IPS-20b (cell line): Measurements from ENCODE around the gene OR5AN1.
"Not testable (repeated sequence)": the region's sequence is repeated elsewhere in the genome, so short reads cannot be mapped to it uniquely, and the experiment has no call there.

Experiments
- H3K27ac ChIP-seq: one replicate; pipeline ENCODE4 v1.5.1; 2013; ENCODE audit warnings: low read length
- H3K27me3 ChIP-seq: 2 replicates; pipeline ENCODE4 v1.6.1; 2013; ENCODE audit warnings: mild to moderate bottlenecking, low read length, inconsistent platforms; ENCODE audit not compliant: insufficient read depth
- H3K36me3 ChIP-seq: 2 replicates; pipeline ENCODE4 v1.6.1; 2013; ENCODE audit warnings: low read depth, mild to moderate bottlenecking, inconsistent platforms, low read length, moderate library complexity; ENCODE audit not compliant: insufficient read depth
- H3K4me1 ChIP-seq: 2 replicates; pipeline ENCODE4 v1.6.1; 2013; ENCODE audit warnings: mild to moderate bottlenecking, control low read depth, inconsistent platforms, low read length, moderate library complexity; ENCODE audit not compliant: insufficient read depth
- H3K4me3 ChIP-seq: 2 replicates; pipeline ENCODE4 v1.5.1; 2013; ENCODE audit warnings: mild to moderate bottlenecking, low read length, inconsistent platforms
- H3K9ac ChIP-seq: 2 replicates; pipeline ENCODE4 v1.6.1; 2013; ENCODE audit warnings: low read depth, mild to moderate bottlenecking, inconsistent platforms, low read length, moderate library complexity
- H3K9me3 ChIP-seq: 2 replicates; pipeline ENCODE4 v1.6.1; 2013; ENCODE audit warnings: mild to moderate bottlenecking, low read depth, low read length, inconsistent platforms; ENCODE audit not compliant: insufficient read depth

The OR5AN1 gene

GRCh38 chr11:59358595-59358994 lies at the start of gene OR5AN1:
Gene OR5AN1, plus strand, starts transcription at chr11:59358895. Its CDS starts 5,564 bp downstream, at chr11:59364459.
- Histone ChIP-seq H3K4me1 (no peaks in the 10 kb centered on the region), H3K36me3 (no peaks in the 10 kb centered on the region), H3K4me3 (no peak within 1 kb of the TSS), H3K9ac (no peak within 1 kb of the TSS), H3K27me3 (no peaks in the 10 kb centered on the region), H3K9me3 (peaks cover 3% of the 10 kb centered on the region; the same call in 1 of the 2 replicates), H3K27ac (no peak within 1 kb of the TSS)

- Histone ChIP-seq H3K9me3 (peaks cover 2% of the 10 kb centered on the region; the same call in 1 of the 2 replicates), H3K9ac (no peak overlapping the region), H3K4me3 (no peak overlapping the region), H3K4me1 (no peaks in the 10 kb centered on the region), H3K27ac (no peak overlapping the region), H3K27me3 (no peaks in the 10 kb centered on the region), H3K36me3 (no peaks in the 10 kb centered on the region)
Measured at GRCh38 chr11:59335001-59335400, 23.7 kb upstream of the OR5AN1 start.

GRCh38 chr11:59336176-59336575 lies 22.5 kb upstream of the OR5AN1 start:
- H3K27me3 ChIP-seq: no peaks in the 10 kb centered on the region
- H3K9me3 ChIP-seq: peaks cover 13% of the 10 kb centered on the region; the same call in 1 of the 2 replicates
- H3K27ac ChIP-seq: no peak overlapping the region
- H3K4me3 ChIP-seq: no peak overlapping the region
- H3K4me1 ChIP-seq: no peaks in the 10 kb centered on the region
- H3K9ac ChIP-seq: no peak overlapping the region
- no peaks in the 10 kb centered on the region for H3K36me3 ChIP-seq

GRCh38 chr11:59336931-59337330 lies 21.8 kb upstream of the OR5AN1 start:
- no peak overlapping the region for H3K27ac ChIP-seq
- no peak overlapping the region for H3K9ac ChIP-seq
- H3K9me3 ChIP-seq: peaks cover 15% of the 10 kb centered on the region; the same call in 1 of the 2 replicates
- no peaks in the 10 kb centered on the region for H3K4me1 ChIP-seq
- no peaks in the 10 kb centered on the region for H3K36me3 ChIP-seq
- H3K4me3 ChIP-seq: no peak overlapping the region
- H3K27me3 ChIP-seq: no peaks in the 10 kb centered on the region

GRCh38 chr11:59349657-59350056 lies 9.0 kb upstream of the OR5AN1 start:
- H3K4me1 ChIP-seq, H3K4me3 ChIP-seq, H3K27me3 ChIP-seq, H3K9ac ChIP-seq, H3K36me3 ChIP-seq, H3K27ac ChIP-seq: not testable (repeated sequence)
- H3K9me3 ChIP-seq: peaks cover 31% of the 10 kb centered on the region

GRCh38 chr11:59355226-59355625 lies 3.5 kb upstream of the OR5AN1 start:
- Histone ChIP-seq H3K9ac (no peak overlapping the region), H3K9me3 (peaks cover 27% of the 10 kb centered on the region), H3K4me1 (no peaks in the 10 kb centered on the region), H3K36me3 (no peaks in the 10 kb centered on the region), H3K27me3 (no peaks in the 10 kb centered on the region), H3K27ac (no peak overlapping the region), H3K4me3 (no peak overlapping the region)

- Histone ChIP-seq H3K4me1 (no peaks in the 10 kb centered on the region), H3K9ac (no peak overlapping the region), H3K4me3 (no peak overlapping the region), H3K9me3 (peaks cover 14% of the 10 kb centered on the region), H3K27me3 (no peaks in the 10 kb centered on the region), H3K27ac (no peak overlapping the region), H3K36me3 (no peaks in the 10 kb centered on the region)
Measured at GRCh38 chr11:59356561-59356960, 2.1 kb upstream of the OR5AN1 start.

- Histone ChIP-seq H3K9me3 (peaks cover 9% of the 10 kb centered on the region; the same call in 1 of the 2 replicates), H3K27ac (no peak overlapping the region), H3K4me1 (no peaks in the 10 kb centered on the region), H3K36me3 (no peaks in the 10 kb centered on the region), H3K27me3 (no peaks in the 10 kb centered on the region), H3K4me3 (no peak overlapping the region), H3K9ac (no peak overlapping the region)
Measured at GRCh38 chr11:59358020-59358419, 675 bp upstream of the OR5AN1 start.

GRCh38 chr11:59365232-59366018 lies 6.7 kb downstream of the OR5AN1 start:
- H3K27ac ChIP-seq: no peak overlapping the region
- no peak overlapping the region for H3K4me3 ChIP-seq
- peaks cover 18% of the 10 kb centered on the region; the same call in 1 of the 2 replicates for H3K9me3 ChIP-seq
- no peaks in the 10 kb centered on the region for H3K4me1 ChIP-seq
- H3K9ac ChIP-seq: no peak overlapping the region
- no peaks in the 10 kb centered on the region for H3K36me3 ChIP-seq
- no peaks in the 10 kb centered on the region for H3K27me3 ChIP-seq

GRCh38 chr11:59368238-59369022 lies 9.7 kb downstream of the OR5AN1 start:
- no peak overlapping the region for H3K4me3 ChIP-seq

GRCh38 chr11:59372324-59372723 lies 13.6 kb downstream of the OR5AN1 start:
- not testable (repeated sequence) for H3K27me3 ChIP-seq, H3K4me1 ChIP-seq, H3K27ac ChIP-seq, H3K4me3 ChIP-seq, H3K36me3 ChIP-seq, H3K9ac ChIP-seq
- H3K9me3 ChIP-seq: peaks cover 20% of the 10 kb centered on the region

More at GRCh38 chr11:59368238-59369022, 9.7 kb downstream of the OR5AN1 start:
- H3K9me3 ChIP-seq: peaks cover 22% of the 10 kb centered on the region
- no peaks in the 10 kb centered on the region for H3K27me3 ChIP-seq
- H3K9ac ChIP-seq: no peak overlapping the region
- H3K36me3 ChIP-seq: no peaks in the 10 kb centered on the region
- H3K4me1 ChIP-seq: no peaks in the 10 kb centered on the region
- no peak overlapping the region for H3K27ac ChIP-seq
